GM10266 (cell line): ENCODE data around the gene SESN1.

ENCODE experiments used
- DNase-seq: peaks from one replicate; pipeline ENCODE4 v3.0.0; 2012; ENCODE audit errors: extremely low spot score
- TF ChIP-seq, protein P1 (sequence below): IDR thresholded peaks from 2 replicates; pipeline ENCODE4 v1.5.1; 2012; ENCODE audit warnings: mild to moderate bottlenecking, low read depth; ENCODE audit not compliant: control insufficient read depth, insufficient read depth; ENCODE audit errors: missing control alignments

Gene SESN1

DNA sequence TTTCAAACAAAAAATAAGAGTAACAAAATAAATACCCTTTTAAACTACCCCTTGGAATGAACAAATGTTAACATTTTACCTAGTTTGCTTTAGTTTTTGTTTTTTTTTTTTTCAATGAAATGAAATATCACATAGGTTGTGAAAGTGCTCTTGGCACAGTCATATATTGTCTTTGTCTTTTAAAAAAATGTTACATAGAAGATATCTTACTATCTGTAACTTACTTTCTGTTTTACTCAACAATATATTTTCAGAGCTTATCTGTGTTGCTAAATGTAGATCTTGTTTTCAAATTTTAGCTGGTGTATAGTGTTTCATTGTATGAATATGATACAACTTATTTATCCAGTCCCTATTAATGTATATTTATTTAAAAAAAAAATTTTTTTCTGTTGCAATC is 9.3 kb upstream of the SESN1 start:
- DNase-seq: no peak
- TF ChIP-seq, protein P1, sequence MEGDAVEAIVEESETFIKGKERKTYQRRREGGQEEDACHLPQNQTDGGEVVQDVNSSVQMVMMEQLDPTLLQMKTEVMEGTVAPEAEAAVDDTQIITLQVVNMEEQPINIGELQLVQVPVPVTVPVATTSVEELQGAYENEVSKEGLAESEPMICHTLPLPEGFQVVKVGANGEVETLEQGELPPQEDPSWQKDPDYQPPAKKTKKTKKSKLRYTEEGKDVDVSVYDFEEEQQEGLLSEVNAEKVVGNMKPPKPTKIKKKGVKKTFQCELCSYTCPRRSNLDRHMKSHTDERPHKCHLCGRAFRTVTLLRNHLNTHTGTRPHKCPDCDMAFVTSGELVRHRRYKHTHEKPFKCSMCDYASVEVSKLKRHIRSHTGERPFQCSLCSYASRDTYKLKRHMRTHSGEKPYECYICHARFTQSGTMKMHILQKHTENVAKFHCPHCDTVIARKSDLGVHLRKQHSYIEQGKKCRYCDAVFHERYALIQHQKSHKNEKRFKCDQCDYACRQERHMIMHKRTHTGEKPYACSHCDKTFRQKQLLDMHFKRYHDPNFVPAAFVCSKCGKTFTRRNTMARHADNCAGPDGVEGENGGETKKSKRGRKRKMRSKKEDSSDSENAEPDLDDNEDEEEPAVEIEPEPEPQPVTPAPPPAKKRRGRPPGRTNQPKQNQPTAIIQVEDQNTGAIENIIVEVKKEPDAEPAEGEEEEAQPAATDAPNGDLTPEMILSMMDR: no peak

DNA sequence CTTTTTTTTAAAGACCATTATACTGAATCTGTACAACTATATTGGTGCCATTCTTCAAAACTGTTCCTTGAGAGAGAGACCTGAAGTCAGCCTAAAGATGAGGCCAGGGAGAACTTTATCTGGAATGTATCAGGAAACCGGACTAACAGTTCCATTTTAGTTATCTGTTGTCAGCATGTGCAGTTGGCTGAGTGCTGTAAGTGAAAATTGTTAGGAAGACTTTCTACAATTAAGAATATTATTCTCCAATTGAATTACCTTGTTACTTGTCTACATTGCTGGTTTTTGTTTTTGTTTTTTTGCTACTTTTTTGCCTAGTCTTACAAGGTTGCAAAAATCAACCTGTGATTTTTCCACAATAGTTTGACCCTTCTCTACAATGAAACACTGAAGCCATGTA is 8.1 kb upstream of the SESN1 start:
- TF ChIP-seq, protein P1: no peak
- no peak for DNase-seq

DNA sequence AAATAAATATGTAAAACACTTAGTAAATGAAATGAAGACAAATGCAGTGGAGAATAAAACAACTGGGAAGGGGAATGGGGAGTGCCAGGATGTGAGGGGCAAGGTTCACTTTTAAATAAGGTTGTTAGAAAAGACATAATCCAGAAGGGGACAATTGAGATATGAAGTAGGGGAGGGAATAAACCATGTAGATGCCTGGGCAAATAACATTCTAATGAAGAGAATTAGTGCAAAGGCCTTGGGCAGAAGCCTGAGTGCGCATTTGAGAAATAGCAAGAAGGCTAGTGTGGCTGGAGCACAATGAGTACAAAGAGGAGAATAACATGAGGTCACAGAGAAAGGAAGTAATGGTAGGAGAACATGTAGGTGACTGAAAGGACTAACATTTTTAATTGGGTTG is 3.0 kb upstream of the SESN1 start:
- TF ChIP-seq, protein P1: no peak

DNA sequence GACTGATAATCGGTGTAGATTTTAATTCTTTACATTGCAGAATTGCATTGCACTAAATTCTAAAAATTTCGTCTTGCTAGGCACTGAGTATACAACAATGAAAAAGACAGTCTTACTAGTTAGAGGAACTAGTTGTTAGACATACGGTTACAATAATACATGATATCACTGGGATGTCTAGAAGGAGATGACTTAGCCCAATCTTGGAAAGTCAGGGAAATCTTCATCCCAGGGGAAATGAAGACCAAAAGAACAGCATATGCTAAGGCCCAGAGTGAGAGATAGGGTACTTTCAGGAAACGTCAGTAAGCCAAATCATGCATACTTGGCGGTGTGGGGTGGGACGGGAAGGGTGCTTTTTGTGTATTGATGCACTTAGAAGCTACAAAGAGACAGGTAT is 1.6 kb upstream of the SESN1 start:
- TF ChIP-seq, protein P1: no peak
- no peak for DNase-seq

More for the DNA sequence above, 3.0 kb upstream of the SESN1 start:
- no peak for DNase-seq

DNA sequence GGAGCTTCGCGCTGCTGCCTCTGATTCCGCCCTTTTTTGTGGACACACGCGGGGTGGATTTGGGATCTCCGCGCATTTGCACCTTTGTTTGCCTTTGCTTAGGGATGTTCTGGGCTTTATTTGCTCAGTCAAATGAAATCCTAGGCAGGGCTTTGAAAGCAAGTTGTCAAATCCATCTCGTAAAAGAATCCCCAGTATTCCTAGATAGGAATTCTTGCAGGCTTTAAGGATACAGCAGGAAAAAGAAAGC is 1.1 kb upstream of the SESN1 start:
- no peak for DNase-seq
- TF ChIP-seq, protein P1: no peak

DNA sequence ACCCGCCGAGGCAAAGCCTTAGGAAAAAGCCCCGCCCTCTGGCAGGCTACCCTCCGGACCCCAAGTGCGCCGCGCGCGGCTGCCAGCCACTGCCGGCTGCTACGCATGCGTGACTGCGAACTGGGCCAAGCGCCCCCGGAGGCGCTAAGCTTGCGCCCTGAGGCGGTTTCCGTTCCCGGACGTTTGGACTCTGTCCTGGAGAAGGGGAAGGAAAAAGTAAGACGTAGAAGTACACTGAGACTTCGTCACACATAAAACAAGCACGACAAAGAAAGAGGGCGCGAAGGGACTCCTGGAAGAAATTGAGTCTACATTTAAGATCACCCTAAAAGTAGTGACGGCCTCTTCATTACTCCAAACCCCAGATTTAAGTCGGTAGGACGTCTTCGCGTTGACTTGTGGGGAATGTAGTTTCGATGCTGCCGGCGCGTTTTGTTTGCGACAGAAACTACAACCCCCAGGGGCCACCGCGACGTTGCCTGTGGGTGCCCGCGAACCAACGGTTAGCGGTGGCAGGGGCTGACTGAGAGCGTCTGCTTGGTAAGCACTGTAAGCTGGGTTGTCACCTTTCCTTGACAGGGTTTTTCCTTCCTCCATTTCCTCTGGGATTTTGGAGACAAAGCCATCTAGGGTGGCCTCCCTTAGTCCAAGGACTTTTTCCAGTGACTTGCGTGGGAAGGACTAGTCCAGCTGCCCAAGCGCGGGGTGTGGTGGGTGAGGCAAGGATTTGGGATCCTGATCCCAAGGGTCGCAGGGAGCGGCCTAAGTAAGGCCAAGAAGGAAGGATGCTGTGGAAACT is 589 bp upstream of the SESN1 start, which contains the start of gene CEP57L1:
Gene CEP57L1 (plus strand): TSS at position 472 of the 799 bp plus-strand sequence. CDS start 49,715 bp downstream, outside the sequence.
- DNase-seq: peak; percentile 86
- TF ChIP-seq, protein P1: peak; percentile 41

DNA sequence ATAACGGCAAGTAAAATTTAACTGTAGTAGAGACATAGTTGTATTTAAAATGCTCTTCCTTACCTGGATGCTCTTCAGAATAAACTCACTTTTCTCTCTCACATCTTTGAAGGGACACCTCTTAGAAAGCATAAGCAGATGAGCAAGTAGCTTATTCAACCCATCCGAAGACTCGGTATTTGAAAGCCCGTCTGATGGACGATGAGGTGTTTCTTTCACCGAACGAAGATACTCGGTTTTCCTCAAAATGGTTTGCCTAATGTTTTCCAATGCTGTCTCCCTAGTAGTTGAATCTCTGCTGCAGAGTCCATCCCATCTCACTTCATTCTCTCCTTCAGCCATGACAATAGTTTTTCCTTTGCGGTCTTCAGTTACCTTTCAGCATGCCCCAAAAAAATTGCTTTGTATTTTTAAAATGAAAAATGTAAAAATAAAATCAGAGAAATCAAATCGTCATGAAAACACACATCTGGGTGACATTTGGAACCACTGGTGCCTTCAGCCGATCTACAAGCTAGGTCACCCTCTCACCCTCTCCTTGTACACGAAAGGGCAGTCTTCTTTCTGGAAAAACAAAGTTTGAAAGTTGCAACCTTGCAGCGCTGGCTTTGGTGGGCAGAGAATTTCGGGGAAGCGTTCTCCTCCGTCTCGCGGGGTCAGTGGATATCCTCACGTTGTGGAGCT is 772 bp downstream of the SESN1 start:
- TF ChIP-seq, protein P1: no peak
- no peak for DNase-seq
